ENCODE results near the gene MAST4.

DNA sequence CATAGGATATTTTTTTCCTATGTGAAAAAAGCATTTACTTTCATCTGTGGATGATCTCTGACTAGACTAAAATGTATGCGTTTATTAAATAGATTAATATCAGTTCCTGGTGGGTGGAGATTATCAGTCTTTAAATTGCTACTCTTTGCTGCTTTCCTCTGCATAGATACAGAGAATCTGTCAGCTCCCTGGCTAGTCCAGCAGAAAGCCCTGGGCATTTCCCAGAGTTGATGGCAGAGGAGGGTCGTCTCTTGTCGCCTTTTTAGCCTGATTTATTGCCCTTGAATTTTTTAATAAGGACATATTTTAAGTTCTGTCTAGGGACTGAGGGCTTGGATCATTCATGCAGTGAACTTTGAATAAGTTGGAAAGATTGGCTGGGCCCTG is 434.9 kb downstream of the MAST4 start:
- TF ChIP-seq, protein P1, sequence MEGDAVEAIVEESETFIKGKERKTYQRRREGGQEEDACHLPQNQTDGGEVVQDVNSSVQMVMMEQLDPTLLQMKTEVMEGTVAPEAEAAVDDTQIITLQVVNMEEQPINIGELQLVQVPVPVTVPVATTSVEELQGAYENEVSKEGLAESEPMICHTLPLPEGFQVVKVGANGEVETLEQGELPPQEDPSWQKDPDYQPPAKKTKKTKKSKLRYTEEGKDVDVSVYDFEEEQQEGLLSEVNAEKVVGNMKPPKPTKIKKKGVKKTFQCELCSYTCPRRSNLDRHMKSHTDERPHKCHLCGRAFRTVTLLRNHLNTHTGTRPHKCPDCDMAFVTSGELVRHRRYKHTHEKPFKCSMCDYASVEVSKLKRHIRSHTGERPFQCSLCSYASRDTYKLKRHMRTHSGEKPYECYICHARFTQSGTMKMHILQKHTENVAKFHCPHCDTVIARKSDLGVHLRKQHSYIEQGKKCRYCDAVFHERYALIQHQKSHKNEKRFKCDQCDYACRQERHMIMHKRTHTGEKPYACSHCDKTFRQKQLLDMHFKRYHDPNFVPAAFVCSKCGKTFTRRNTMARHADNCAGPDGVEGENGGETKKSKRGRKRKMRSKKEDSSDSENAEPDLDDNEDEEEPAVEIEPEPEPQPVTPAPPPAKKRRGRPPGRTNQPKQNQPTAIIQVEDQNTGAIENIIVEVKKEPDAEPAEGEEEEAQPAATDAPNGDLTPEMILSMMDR (IDR thresholded peaks at IDR 0.05): no peak
- no peak for TF ChIP-seq POLR2A (IDR thresholded peaks at IDR 0.05)

Data from tibial nerve (tissue), 3 donors.